ENCODE results near the gene STX7.

STX7 gene

DNA sequence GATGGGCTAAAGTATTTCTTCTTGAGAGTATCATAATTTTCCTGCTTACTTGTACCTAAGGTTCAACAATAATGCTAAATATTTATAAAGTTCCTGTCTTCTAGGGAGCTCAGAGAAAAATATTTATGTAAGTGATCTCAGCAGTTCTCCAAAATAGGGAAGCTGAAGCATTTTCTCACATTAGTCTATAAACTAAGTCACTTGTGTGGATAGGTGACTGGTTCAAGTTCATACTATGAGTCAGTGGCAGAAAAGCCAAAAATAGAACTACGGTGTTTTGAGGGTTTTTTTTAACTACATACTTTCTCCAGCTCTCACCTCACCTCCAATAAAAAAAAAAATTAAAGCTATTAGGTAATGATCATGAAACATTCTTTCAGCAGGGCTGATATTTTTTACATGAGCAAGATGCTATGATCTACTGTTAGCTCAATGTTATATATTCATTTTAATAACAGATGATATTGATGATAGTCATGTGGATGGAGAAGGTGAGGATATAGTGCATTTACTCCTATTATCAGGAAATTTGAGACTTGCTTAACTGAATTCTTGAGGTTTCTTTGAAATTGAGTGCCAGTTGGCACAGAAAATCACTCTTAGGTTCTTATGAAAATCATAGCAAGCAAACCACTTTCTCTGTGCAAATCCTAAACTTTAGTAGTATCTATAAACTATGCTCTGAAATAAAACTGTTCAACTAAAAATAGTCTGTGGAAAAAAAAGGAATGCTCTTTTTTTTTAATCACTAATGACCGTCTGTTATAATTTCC, 107.6 kb downstream of the STX7 start:
- DNase-seq = no peak

DNA sequence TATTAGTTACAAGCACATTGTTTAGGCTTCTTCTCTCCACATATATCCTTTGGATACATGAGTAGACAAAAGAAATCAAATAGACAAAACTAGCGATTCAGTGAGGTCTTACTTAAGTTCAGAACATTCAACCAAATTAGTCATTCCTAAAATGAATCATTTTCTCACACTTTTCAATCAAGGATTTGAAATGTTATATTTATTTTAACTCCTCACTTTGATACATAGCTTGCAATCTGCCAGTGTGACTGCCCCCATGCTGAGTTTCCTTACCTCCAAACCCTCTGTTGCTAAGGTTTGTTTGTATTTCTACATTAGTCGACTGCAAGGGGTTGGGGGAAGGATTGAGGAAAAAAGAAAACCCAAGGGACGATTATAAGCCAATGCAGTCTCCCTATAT, 108.2 kb downstream of the STX7 start:
- no peak for DNase-seq

DNA sequence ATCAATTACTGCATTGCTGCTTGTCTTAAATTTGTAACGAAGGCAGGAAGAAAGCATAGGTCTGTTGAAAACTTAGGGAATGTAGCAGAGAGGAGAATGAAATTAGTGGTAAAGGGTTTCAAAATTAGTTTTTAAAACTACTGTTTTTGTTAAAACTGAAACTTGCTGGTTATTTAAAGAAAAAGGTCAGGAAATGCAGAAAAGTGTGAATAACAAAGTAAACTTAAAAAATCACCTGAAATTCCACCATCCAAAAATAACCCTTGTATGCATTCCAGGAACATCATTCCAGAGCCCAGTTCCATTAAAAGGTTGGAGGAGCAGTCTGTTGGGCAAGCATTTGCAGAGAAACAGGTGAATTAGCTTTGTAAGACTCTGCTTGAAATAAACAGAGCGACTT, 108.6 kb downstream of the STX7 start:
- DNase-seq = no peak

DNA sequence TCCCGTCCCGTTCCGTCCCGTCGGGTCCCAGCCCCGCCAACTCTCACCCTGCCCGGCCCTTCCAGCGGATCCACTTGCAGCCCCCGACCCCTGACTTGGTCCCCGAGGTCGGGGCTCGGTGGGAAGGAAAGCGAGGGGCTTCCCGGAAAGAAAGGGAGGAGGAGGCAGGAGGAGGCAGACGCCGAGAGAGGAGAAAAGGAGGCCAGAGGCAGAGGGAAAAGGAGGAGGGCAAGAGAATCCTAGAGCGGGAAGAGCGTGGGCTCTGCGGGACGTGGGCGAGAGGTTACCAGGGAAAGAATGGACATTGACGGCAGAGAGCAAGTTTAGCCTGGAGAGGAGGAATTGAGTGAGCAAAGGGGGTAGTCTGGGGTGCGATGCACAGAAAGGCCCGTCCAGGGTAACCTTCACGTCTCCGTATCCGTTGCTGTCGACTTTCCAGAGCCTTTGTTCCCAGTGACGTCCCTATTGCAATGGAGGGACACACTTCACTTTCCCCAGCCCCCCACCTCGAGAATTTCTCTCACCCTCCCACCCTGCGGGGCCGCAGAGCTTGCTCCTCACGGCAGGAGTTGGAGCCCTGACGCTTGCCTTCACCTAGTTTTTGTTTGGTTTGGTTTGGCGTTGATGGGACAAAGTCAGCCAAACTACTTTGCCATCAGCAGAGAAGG, 111.2 kb downstream of the STX7 start:
- no peak for DNase-seq

- DNase-seq = no peak
Observed at GRCh38 chr6:132400883-132401617, 111.9 kb downstream of the STX7 start, which contains the start of gene MOXD1. Gene MOXD1, minus strand, starts transcription at chr6:132401475. Its CDS starts 49 bp downstream, at chr6:132401426.

DNA sequence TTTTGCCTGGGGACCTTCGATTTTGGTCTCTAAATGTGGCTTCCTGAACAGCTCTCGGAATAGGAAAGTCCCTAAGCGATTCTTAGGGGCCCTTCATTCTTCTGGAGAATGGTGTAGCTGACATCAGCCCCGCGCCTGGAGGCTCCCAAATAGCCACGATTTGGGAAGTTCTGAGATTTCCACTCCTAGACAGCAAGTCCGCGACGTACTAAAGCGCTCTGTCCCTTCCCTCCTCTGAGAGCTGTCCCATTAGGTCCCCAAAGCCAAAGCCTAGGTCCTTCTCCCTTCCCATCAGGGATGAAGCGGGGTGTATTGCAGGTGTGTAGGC, 112.4 kb downstream of the STX7 start:
- no peak for DNase-seq

DNA sequence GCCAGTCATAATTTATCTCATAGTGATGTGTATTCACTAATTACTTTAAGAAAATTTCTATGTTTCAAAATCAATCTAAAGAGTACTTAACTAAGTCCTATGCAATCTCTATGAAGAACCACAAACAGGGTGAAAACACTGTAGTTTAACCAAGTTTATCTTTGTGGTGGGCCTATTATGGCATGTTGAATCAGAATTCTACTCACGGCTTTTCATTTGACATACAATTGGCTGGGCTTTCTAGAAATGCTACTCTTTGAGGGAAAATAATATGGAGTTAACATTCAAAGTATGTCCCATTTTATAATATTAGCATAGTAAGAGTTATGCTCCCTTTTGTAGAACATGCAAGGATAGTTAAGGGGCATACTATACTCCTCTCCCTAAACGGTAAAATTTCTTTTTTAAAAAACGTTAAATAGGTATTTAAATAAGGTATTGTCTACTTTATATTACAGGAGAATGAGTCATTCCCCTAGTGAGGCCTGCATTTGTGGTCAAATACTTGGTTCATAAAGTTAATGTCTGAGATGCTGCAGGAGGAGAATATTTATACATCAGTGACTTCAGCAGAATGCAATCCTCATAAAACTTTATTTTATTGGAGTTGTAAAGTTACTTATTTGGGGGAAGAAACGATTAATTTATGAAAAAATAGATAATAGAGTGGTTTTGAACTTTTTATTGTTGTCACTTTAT, 113.4 kb downstream of the STX7 start:
- DNase-seq = no peak
